ENCODE measurements around the gene RXRB. TPM values are rescaled to one million over a fixed set of nuclear protein-coding genes. Genes with fewer than 3 reads are reported as not detected.

The RXRB gene
- polyA plus RNA-seq, 1 of the 3 experiments (the other 2 are of a cell fraction): 45.8 TPM

- CTCF ChIA-PET: interaction anchor here (0.6 to 4.6 kb wide), 10 partner anchors 9 to 76 kb away, joined by 3 to 34 read pairs (median 4); no protein-coding TSS in a partner anchor
- H3K9me3 ChIP-seq: no peaks in the 10 kb centered on the region
- no peaks in the 10 kb centered on the region for H3K36me3 ChIP-seq (replicated peaks in 1 of 2; ENCODE audit: control insufficient read depth in 1 of 2, insufficient read depth in 2 of 2, low read length in 1 of 2)
- H2AFZ ChIP-seq (ENCODE audit: low read depth): no peak overlapping the region
- no peaks in the 10 kb centered on the region for H3K9me2 ChIP-seq
- 34% methylated on average over 8 of the region's 8 CpGs for WGBS (ENCODE audit: low lambda C conversion rate)
- H3K79me2 ChIP-seq (ENCODE audit: insufficient read depth): no peaks in the 10 kb centered on the region
- no peaks in the 10 kb centered on the region for H3F3A ChIP-seq (replicated peaks; ENCODE audit: insufficient read depth)
- no peaks in the 10 kb centered on the region for H3K27me3 ChIP-seq (ENCODE audit: insufficient read depth)
- H3K4me1 ChIP-seq (ENCODE audit: control insufficient read depth in 1 of 2, insufficient read depth in 2 of 2, low read depth in 1 of 2, low read length in 1 of 2): no peaks in the 10 kb centered on the region
- H3K27ac ChIP-seq (ENCODE audit: low read depth in 2 of 2, low read length in 1 of 2): no peak overlapping the region
- TF ChIP-seq NRF1 (IDR thresholded peaks at IDR 0.05; ENCODE audit: low read depth, low read length): no peak
- no peak for TF ChIP-seq EZH2phosphoT487 (IDR thresholded peaks at IDR 0.05; ENCODE audit: borderline replicate concordance, low read depth)
- TF ChIP-seq CHD2 (IDR thresholded peaks at IDR 0.05; ENCODE audit: low read length, partially characterized antibody): no peak
- TF ChIP-seq REST (IDR thresholded peaks at IDR 0.05; ENCODE audit: low read depth, low read length): no peak
- TF ChIP-seq, protein P1, sequence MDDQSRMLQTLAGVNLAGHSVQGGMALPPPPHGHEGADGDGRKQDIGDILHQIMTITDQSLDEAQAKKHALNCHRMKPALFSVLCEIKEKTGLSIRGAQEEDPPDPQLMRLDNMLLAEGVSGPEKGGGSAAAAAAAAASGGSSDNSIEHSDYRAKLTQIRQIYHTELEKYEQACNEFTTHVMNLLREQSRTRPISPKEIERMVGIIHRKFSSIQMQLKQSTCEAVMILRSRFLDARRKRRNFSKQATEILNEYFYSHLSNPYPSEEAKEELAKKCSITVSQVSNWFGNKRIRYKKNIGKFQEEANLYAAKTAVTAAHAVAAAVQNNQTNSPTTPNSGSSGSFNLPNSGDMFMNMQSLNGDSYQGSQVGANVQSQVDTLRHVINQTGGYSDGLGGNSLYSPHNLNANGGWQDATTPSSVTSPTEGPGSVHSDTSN (IDR thresholded peaks at IDR 0.05): no peak
- TF ChIP-seq RFX5 (IDR thresholded peaks at IDR 0.05; ENCODE audit: low read length): no peak
- no peak for TF ChIP-seq USF1 (IDR thresholded peaks at IDR 0.05; ENCODE audit: borderline replicate concordance, low read depth)
- TF ChIP-seq, protein P2, sequence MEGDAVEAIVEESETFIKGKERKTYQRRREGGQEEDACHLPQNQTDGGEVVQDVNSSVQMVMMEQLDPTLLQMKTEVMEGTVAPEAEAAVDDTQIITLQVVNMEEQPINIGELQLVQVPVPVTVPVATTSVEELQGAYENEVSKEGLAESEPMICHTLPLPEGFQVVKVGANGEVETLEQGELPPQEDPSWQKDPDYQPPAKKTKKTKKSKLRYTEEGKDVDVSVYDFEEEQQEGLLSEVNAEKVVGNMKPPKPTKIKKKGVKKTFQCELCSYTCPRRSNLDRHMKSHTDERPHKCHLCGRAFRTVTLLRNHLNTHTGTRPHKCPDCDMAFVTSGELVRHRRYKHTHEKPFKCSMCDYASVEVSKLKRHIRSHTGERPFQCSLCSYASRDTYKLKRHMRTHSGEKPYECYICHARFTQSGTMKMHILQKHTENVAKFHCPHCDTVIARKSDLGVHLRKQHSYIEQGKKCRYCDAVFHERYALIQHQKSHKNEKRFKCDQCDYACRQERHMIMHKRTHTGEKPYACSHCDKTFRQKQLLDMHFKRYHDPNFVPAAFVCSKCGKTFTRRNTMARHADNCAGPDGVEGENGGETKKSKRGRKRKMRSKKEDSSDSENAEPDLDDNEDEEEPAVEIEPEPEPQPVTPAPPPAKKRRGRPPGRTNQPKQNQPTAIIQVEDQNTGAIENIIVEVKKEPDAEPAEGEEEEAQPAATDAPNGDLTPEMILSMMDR (IDR thresholded peaks at IDR 0.05): no peak
- no peak for TF ChIP-seq ELF1 (IDR thresholded peaks at IDR 0.05)
- no peak for DNase-seq
- no peak overlapping the region for H3K9ac ChIP-seq
- no peaks in the 10 kb centered on the region for H4K20me1 ChIP-seq (ENCODE audit: insufficient read depth)
- H3K4me3 ChIP-seq (ENCODE audit: low read depth in 2 of 2, low read length in 1 of 2): no peak overlapping the region
- POLR2A ChIA-PET: no interaction called here
- no peak overlapping the region for H3K4me2 ChIP-seq
Observed at GRCh38 chr6:33171880-33172687, 28.4 kb downstream of the RXRB start.

Data from SK-N-SH (cell line).